NCI-H1417 (cell line): Measurements from ENCODE around the gene KLHL17.
A peak's percentile ranks its signal among the peaks of the same experiment; 100 is the strongest.

Source experiments
- DNase-seq, 3 experiments: peaks; one replicate each; lab custom pipeline; 2025; lab: John Stamatoyannopoulos, UW

The KLHL17 gene

DNA sequence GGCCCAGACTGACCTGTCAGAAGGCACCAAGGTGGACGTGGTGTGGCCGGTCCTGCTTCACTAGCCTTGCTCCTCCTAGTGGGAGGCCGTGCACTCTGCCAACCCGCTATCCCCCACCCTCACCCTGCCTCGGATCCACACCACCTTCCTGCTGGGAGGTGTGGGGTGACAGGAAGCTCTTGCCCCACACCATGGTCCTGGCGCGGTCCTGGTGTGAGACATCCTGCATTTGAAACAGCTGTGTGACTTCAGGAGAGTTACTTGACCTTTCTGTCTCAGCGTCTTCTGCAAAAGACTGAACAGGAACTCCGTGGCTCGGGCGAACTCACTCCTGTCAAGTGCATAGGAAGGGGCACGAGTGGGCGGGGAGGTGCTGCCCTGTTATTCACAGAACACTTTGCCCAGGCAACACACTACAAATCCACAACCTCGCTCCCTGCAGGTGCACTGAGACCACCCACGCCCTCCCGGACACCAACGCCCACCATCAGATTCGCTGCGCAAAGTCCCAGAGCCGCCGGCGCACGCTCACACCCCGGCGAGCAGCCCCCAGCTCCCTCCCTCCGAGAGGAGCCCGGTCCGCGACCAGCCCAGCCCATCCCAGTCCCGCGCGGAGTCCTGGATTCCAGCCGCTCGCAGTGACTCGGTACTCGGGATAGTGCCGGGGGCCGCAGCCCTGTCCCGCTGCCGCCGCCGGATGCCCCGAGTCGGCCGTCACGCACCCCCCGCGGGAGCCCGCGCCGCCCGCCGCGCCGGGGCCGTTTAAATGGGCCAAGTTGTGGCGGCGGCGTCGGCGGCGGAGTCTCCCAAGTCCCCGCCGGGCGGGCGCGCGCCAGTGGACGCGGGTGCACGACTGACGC, 37.0 kb upstream of the KLHL17 start, which contains the start of gene SAMD11:
Gene SAMD11 (plus strand): TSS at position 793 of the 860 bp plus-strand sequence. CDS start 509 bp downstream, outside the sequence.
- peak; percentile 86 to 96 (median 91) for DNase-seq

DNA sequence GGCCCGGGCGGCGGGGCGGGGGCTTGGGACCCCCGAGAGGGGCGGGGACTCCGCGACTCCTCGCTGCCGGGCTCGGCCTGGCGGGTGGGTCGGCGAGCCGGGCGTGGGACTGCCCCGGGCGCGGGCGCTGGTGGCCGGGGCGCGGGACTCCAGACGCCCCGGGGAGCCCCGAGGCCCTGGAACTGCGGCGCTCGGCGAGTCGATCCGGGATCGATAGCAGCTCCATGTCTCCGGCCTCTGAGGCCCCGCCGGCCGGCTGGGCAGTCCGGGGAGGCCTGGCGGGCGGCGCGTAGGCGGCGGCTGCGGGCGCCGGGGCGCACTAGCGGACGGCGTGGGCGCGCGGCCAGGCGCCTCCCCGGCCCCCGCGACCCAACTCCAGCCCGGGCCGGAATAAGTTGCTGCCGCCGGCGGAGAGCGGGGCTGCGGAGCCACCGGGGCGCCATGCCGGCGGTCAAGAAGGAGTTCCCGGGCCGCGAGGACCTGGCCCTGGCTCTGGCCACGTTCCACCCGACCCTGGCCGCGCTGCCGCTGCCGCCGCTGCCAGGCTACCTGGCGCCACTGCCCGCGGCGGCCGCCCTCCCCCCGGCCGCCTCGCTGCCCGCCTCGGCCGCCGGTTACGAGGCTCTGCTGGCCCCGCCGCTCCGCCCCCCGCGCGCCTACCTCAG, 36.3 kb upstream of the KLHL17 start:
- DNase-seq: peak in 1 of 3 experiments; percentile 75

DNA sequence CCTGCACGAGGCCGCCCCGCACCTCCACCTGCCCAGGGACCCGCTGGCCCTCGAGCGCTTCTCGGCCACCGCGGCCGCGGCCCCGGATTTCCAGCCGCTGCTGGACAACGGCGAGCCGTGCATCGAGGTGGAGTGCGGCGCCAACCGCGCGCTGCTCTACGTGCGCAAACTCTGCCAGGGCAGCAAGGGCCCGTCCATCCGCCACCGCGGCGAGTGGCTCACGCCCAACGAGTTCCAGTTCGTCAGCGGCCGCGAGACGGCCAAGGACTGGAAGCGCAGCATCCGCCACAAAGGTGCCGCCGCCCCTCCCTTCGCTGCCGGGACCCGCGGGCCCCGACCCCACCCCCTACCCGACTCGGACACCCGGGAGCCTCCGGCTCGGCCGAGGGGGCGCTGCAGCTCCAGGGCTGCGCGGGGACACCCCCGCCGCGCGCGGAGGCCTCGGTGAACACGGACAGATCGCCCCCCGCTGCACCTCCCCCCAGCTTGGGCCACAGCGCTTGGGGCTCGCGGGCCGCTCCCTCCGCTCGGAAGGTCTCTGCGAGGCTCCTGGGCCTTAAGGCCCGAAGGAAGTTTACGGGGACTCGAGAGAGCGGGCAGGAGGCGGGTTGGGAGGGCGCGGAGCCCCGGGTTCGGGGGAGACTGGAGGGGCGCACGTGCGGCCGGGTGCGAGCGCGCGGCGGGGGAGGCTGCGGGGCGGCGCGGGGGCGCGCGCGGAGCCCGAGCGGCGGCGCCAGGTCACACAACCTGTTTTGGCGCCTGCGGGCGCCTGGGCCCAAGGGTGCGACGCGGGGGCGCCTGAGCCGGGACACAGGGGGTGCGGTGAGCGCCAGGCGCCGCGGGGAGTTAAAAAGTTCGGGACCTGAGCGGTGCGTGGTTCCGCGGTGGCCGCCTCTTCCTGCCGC, 35.5 kb upstream of the KLHL17 start:
- DNase-seq: peak; percentile 46 to 75 (median 69)

DNA sequence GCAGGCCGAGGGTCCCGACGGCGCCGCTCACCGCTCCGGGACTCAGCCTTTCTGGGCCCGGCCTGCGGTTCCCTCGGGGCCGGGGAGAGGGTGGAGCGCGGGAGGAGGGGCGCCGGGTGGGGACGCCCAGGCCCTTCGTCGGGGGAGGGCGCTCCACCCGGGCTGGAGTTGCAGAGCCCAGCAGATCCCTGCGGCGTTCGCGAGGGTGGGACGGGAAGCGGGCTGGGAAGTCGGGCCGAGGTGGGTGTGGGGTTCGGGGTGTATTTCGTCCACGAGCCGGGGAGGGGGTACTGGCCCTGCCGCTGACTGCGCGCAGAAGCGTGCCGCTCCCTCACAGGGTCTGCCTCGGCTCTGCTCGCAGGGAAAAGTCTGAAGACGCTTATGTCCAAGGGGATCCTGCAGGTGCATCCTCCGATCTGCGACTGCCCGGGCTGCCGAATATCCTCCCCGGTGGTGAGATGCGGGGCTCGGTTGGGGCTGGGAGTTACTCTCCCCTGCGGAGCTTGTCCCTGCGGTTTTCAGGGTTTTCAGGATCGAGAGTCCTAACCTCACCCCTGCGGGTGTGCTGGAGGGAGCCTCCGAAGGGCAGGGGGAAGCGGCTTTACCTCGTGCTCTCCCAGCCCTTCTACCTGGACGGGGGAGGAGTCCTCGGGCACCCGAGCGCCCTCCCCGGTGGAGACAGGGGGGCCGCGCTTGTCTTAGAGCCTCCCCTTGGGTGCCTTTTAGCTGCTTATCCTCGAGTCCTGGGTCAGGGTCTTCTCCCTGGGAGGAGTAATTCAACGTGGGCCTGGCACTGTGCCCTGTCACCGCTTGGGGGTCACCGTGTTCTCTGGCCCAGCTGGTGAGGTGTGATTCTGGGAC, 34.6 kb upstream of the KLHL17 start:
- peak in 2 of 3 experiments; percentile 39 to 45 for DNase-seq

DNA sequence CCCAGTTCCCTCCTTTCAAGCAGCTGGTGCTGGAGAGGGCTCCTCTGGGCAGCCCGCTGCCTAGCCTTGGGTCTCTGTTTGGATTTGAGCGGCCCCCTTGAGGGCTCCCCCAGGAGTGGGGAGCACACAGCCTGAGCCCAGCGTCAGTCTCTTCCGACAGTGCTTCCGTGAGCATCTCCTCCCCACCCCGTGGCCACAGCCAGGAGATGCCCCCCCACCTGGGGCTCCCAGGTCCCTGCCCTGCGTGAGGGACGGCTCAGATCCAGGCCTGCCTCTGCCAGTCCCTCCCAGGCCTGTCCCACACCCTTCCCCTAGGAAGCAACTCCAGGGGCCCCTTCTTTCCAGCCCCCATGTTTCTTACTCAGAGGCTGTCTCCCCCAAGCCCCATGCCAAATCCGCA, 33.1 kb upstream of the KLHL17 start:
- DNase-seq: no peak

DNA sequence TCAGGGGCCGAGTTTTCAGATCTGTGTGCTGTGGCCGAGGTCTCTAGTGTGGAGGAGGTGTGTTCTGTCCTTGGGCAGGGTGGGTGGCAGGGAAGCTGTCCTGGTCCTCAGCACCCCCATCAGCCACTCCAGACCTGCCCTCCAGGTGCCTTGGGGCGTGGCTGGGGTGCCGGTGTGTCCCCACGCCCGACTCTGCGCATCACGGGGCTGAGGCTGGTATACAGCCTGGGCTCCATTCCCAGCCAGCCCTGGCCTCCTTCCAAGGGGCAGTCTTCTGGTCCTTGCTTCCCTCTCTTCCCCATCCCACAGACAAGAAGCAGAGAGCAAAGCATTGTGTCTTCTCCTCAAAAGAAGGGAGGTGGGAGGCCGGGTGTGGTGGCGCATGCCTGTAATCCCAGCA, 32.6 kb upstream of the KLHL17 start:
- no peak for DNase-seq

DNA sequence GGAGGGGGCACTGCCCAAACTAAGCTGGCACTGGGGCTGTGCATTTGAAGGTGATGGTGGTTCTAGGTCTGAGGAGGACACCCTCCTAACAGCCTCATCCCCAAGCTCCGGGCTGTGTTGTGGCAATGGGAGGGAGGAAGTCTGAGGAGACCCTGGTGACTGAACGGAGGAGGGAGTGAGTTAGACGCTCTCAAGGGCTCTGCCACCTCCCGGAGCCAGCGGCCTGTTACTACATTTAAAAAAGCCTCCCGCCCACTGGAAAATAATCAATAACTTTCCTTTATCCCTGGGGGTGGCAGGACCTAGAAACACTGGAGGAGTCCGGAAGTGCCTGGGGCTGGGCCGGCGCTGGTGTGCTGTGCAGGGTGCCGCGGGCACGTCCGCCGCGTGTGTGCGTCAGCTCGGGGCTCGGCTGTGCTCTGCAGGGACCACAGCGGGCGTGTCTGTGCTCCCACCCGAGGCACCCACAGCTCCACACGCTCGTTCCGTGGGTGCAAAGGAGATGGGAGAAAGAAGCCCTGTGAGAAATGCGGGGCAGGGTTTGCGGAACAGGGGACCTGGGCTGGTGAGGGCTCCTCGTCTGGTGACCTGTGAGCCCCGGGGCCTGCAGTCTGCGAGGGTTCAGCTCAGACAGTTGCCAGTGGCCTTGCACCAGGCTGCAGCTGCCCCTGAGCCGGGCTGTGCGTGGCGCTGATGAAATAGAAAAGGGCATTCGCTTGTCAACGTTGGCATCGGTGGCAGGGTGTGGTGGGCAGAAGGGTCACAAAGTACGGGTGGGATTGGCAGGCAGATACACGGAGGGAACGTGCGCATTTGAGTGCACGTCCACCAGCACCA, 31.3 kb upstream of the KLHL17 start:
- DNase-seq: no peak

DNA sequence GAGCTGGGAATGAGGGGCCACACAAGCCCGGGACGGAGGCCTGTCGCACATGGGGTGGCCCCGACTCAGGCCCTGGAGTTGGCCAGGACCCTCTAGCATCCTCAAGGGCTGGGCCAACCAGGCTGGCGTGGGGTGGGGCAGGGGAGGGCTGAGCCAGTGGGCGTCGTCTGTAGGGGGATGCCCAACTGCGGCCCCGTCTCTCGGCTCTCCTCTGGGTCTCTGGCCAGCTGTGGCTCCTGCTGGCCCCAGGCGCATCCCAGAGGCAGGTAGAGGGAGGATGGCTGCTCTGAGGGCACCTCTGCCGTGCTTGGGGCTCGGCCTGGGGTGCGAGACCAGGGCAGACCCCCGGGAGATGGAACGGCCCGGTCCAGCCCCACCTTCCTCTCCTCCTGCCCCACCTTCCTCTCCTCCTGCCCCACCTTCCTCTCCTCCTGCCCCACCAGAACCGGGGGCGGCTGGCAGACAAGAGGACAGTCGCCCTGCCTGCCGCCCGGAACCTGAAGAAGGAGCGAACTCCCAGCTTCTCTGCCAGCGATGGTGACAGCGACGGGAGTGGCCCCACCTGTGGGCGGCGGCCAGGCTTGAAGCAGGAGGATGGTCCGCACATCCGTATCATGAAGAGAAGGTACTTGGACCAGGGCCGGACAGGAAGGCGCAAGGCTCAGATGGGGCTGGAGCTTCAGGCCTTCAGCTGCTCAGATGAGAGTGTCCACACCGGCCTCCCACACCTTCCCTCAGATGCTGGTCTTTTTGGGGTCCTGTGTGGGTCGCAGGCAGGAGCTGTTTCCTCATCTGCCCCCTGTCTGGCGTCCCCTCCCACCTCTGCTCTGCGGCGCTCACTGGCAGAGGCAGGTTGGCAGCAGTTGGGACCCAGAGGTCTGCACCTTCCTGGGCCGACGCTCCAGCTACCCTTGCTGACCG, 30.4 kb upstream of the KLHL17 start:
- DNase-seq: no peak

DNA sequence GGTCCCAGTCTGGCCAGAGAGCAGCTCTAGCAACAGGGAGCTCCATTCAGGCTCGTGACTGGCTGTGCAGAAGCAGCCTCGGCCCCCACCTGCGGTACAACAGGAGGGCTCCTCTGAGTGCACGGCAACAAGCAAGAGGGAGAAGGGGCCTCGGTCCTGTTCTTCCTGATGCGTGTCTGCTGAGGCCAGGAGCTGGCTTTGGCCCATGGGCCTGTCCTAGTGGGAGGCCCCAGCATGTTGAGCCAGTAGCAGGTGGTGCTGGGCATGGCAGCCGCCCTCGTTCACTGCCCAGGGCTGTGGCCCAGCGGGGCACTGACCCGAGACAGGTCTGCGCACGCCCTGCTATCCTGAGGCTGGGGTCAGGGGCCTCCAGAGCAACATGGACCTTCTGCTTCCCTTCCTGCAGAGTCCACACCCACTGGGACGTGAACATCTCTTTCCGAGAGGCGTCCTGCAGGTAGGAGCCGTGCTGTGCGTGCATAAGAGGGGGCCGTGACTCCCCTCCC, 29.7 kb upstream of the KLHL17 start:
- DNase-seq: peak in 2 of 3 experiments; percentile 59 to 82

DNA sequence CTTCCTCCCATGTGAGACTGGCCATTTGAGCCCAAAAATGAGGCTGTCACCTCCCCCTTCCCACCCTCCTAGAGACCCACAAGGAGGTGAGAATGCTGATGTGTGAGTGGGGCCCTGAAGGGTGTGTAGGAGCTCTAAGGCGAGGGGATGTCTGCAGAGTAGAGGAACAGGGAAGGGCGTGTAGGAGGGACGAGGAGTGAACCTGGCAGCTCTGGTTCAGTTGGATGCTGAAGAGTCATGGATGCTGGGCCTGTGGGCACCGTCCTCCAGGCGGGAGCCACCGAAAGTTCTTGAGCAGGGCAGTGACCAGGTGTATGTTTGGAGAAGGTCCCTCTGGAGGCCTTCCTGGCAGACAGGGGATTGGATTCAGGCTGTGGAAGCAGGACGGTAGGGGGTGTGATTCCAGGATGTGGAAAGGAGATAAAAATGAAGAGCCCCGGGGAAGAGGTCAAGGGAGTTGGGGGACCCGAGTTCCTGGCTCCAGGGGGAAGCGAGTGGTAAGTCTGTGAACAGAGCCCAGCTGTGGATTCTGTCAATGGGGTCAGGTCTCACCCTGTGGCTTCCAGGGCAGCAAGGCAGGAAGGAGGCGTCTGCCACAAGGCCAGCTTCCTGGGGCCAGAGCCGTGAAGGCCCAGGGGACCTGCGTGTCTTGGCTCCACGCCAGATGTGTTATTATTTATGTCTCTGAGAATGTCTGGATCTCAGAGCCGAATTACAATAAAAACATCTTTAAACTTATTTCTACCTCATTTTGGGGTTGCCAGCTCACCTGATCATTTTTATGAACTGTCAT, 28.8 kb upstream of the KLHL17 start:
- DNase-seq: peak in 1 of 3 experiments; percentile 41

DNA sequence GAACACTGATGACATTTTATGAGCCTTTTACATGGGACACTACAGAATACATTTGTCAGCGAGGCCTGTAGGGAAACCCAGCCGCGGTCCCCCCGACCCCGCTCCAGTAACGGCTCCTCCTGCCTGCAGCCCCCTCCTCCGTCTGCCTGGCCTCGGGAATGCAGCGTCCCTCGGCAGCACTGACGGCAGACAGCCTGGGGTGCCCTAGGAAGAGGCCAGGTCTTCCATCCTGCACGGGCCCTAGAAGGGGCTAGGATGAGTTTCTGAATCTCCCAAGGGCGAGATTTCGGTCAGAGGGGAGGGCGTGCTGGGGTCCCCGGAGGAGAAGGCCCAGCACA, 28.2 kb upstream of the KLHL17 start:
- DNase-seq: no peak

DNA sequence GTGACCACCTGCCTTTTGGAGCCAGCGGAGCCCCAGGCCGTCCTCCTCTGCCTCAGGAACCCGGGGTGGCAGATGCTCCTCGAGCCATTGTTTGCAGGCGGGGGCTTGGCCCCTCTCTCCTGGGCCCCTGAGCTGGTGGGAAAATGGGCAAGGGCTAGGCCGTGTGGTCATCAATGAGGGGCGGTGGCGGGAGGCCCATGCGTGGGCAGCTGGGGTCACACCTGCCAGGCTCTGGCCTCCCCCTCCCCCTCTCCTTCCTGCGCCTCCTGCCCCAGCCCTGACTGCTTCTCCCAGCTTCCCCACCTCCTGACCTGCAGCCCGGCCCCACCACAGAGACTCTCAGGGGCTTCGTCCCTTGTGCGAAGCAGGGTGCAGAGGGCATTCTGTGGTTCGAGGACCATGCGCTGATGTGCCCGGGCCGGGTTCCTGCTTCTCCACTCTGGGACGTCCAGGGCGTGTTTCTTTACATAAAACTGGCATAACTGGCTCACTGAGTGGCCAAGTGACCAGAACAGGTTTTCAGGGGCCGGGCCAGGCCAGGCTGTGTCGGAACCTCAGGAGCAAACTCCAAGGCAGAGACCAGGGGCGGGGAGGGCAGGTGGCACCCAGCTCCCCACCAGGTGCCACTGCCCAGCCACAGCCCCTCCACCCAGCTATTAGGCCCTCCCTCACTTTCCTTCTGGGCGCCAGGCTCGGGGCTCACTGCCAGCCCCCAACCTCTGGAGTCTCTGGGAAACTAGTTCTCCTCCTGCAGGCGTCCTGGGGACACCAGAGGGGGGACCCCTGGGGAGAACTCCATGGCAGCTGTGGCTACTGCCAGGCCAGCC, 27.4 kb upstream of the KLHL17 start:
- no peak for DNase-seq

DNA sequence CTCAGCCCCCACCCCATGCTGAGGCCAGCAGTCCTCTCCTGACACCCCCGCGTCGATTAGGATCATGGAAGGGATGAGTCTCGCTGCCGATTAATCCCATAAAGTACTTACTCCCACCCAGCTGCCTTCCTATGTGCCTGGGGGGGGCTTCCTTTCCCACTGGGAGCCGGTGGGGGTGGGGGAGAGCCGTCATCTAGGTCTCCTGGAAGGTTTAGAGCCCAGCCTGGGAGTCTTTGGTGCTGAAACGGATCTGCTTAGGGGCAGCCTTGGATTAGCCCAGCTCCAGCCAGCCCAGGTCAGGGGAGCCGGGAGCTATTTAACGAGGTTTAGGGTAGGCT, 26.8 kb upstream of the KLHL17 start:
- peak in 2 of 3 experiments; percentile 45 to 69 for DNase-seq

DNA sequence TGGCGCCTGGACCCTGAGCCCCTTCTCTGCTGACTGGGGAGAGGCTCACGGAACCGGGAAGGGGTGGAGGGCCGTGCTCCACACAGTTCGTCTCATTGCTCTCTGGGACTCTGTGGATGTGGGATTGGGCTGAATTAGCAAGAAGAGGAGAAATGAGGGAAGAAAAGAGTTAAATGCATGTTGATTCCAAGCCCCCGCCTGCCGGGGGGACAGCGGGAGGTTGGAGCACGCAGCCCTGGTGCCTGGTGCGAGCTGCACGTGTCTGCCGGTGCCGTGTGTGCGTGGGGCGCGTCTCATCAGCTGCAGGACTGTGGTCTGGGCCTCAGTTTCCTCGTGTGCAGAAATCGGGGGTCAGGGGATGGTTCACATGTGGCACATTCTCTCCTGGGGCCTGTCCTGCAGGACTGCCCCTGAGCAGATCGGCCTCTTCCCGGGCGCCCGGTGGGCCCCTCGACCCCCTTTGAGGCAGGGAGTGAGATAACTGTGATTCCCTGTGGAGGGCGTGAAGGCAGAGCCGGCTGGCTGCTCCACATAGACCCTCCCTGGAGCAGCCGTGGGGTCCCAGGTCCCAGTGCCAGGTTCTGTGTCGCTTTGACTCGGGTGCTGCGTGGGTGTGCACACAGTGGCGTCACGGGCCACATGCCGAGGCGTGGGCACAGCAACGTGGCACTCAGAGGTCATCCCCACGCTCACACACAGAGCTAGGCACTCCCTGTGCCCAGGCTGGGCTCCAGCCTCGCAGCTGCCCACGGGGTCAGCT, 25.2 kb upstream of the KLHL17 start:
- peak in 1 of 3 experiments; percentile 53 for DNase-seq

DNA sequence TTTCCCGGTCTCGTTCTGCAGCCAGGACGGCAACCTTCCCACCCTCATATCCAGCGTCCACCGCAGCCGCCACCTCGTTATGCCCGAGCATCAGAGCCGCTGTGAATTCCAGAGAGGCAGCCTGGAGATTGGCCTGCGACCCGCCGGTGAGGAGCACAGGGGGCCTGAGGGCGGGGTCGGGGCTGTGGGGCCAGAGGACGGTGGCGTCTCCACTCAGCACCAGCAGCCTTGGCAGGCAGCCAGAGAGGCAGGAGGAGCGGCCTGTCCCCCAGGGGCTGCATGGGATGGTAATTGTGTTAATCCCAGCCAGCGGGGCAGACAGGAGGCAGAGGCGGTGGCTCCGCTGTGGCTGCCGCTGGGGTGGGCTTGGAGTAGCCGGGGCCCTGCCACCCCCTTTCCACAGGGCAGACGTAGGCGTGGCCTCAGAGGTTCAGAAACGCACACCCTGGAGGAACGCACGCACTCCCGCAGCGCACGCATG, 24.6 kb upstream of the KLHL17 start:
- peak; percentile 90 to 96 (median 94) for DNase-seq
